Keratinocyte (primary cell): Measurements from ENCODE around the gene SEPTIN14. TPM values are rescaled to one million over a fixed set of nuclear protein-coding genes. Genes with fewer than 3 reads are reported as not detected.
"Not testable (repeated sequence)": the region's sequence is repeated elsewhere in the genome, so short reads cannot be mapped to it uniquely, and the experiment has no call there.

Experiments
- DNase-seq: peaks from one replicate; pipeline ENCODE4 v3.0.0-alpha.2; 2011; ENCODE audit warnings: low read depth, missing footprints, low spot score
- FAIRE-seq: peaks from 2 replicates; lab custom pipeline; 2011; peaks lifted over from hg19 to GRCh38; lab: Jason Lieb, UNC
- H2AFZ ChIP-seq: 2 replicates; pipeline ENCODE4 v1.6.0; 2012; ENCODE audit warnings: low read length, control low read depth, inconsistent platforms; ENCODE audit not compliant: control insufficient read depth
- H3K27ac ChIP-seq: 2 replicates; pipeline ENCODE4 v1.5.1; 2011; ENCODE audit warnings: low read length; ENCODE audit not compliant: control insufficient read depth, insufficient read depth
- H3K27me3 ChIP-seq: 3 replicates; pipeline ENCODE4 v1.6.0; 2011; ENCODE audit warnings: low read length; ENCODE audit not compliant: control insufficient read depth, insufficient read depth; ENCODE audit errors: extremely low read depth
- H3K36me3 ChIP-seq, 2 experiments: 2 replicates in 1 of 2; 3 replicates in 1 of 2; pipeline ENCODE4 v1.5.1; 2011; ENCODE audit warnings: low read length in 2 of 2, mild to moderate bottlenecking in 1 of 2; ENCODE audit not compliant: control insufficient read depth in 2 of 2, insufficient read depth in 2 of 2; ENCODE audit errors: extremely low read depth in 1 of 2
- H3K4me1 ChIP-seq: 3 replicates; pipeline ENCODE4 v1.5.1; 2011; ENCODE audit warnings: low read length; ENCODE audit not compliant: control insufficient read depth, insufficient read depth; ENCODE audit errors: extremely low read depth
- H3K4me2 ChIP-seq: 3 replicates; pipeline ENCODE4 v1.6.0; 2011; ENCODE audit warnings: low read depth, low read length; ENCODE audit not compliant: control insufficient read depth, insufficient read depth; ENCODE audit errors: extremely low read depth
- H3K4me3 ChIP-seq, 3 experiments: fragments of 200-600 bp in 1 of 3; sonication (generic) in 1 of 3; 2 replicates in 2 of 3; 3 replicates in 1 of 3; pipeline ENCODE4 v1.5.1; 2011 to 2016; ENCODE audit warnings: low read length in 3 of 3, mild to moderate bottlenecking in 3 of 3, control low read depth in 2 of 3, inconsistent platforms in 1 of 3, low read depth in 1 of 3, mixed read lengths in 1 of 3, mixed run types in 1 of 3, moderate library complexity in 1 of 3; ENCODE audit not compliant: control insufficient read depth in 2 of 3, insufficient read depth in 2 of 3; ENCODE audit errors: extremely low read depth in 1 of 3
- H3K79me2 ChIP-seq: 2 replicates; pipeline ENCODE4 v1.6.0; 2012; ENCODE audit warnings: low read length; ENCODE audit not compliant: control insufficient read depth, insufficient read depth
- H3K9ac ChIP-seq: 3 replicates; pipeline ENCODE4 v1.6.0; 2011; ENCODE audit warnings: low read length; ENCODE audit not compliant: control insufficient read depth, insufficient read depth; ENCODE audit errors: extremely low read depth
- H3K9me1 ChIP-seq: 3 replicates; pipeline ENCODE4 v1.6.0; 2011; ENCODE audit warnings: low read length; ENCODE audit not compliant: control insufficient read depth, insufficient read depth; ENCODE audit errors: extremely low read depth
- H3K9me3 ChIP-seq: 2 replicates; pipeline ENCODE4 v1.5.1; 2012; ENCODE audit warnings: low read depth, low read length; ENCODE audit not compliant: control insufficient read depth
- H4K20me1 ChIP-seq: 3 replicates; pipeline ENCODE4 v1.6.0; 2011; ENCODE audit warnings: low read length; ENCODE audit not compliant: control insufficient read depth, insufficient read depth; ENCODE audit errors: extremely low read depth
- EZH2 ChIP-seq: IDR thresholded peaks from one replicate; pipeline ENCODE4 v1.6.1; 2012; ENCODE audit warnings: inconsistent platforms, mild to moderate bottlenecking, low read length, moderate library complexity
- dilution Hi-C: fragments of 300-500 bp; cut with MboI; formaldehyde crosslinking; loops from one replicate; pipeline ENCODE4 v1.7.0; 2020; ENCODE audit warnings: low sequenced_read_pairs; ENCODE audit not compliant: extremely low pct_ligation_motif_present
- polyA minus RNA-seq, 3 experiments: library from RNA; depleted of rRNA, polyadenylated mRNA; stranded (reverse); fragments of >200 nt; gene quantifications; 1 replicate in 1 of 3; 2 replicates in 1 of 3; 3 replicates in 1 of 3; pipeline ENCODE4 v1.2.3, GENCODE V29; 2011
- polyA plus RNA-seq, 5 experiments: library from polyadenylated mRNA; depleted of rRNA in 3 of 5; stranded (reverse) in 3 of 5; stranded (forward) in 1 of 5; unstranded in 1 of 5; fragments of >200 nt; gene quantifications; 1 replicate in 1 of 5; 2 replicates in 3 of 5; 3 replicates in 1 of 5; pipeline versions ENCODE4 v1.2.1 to v1.2.3, GENCODE V29; 2011 to 2012; ENCODE audit warnings: missing spikeins in 2 of 5, low read depth in 1 of 5, low replicate concordance in 1 of 5
- TF ChIP-seq, protein P1 (sequence below), 3 experiments: IDR thresholded peaks in 1 of 3; conservative IDR thresholded peaks in 1 of 3; optimal IDR thresholded peaks in 1 of 3; 2 replicates in 2 of 3; 3 replicates in 1 of 3; pipeline versions ENCODE3 to v1.5.1; 2011; ENCODE audit warnings: low read length in 3 of 3, mild to moderate bottlenecking in 3 of 3, moderate library complexity in 2 of 3, control low read depth in 1 of 3, inconsistent platforms in 1 of 3; ENCODE audit not compliant: insufficient read depth in 2 of 3; ENCODE audit errors: extremely low read depth in 1 of 3

The SEPTIN14 gene
- not detected in 3 replicates for polyA plus RNA-seq
- polyA plus RNA-seq (2011; ENCODE audit: low read depth), result not detected
- not detected in 2 replicates for polyA plus RNA-seq (2011; cell fraction: cytosol; rRNA removed)
- polyA plus RNA-seq (2011; cell fraction: nucleus; rRNA removed), result not detected in 2 replicates
- not detected in 2 replicates for polyA plus RNA-seq (2012; ENCODE audit: low replicate concordance)
- polyA minus RNA-seq, result not detected in 3 replicates
- not detected for polyA minus RNA-seq (2011; cell fraction: cytosol; rRNA and poly(A)+ RNA removed)
- not detected in 2 replicates for polyA minus RNA-seq (2011; cell fraction: nucleus; rRNA and poly(A)+ RNA removed)

DNA sequence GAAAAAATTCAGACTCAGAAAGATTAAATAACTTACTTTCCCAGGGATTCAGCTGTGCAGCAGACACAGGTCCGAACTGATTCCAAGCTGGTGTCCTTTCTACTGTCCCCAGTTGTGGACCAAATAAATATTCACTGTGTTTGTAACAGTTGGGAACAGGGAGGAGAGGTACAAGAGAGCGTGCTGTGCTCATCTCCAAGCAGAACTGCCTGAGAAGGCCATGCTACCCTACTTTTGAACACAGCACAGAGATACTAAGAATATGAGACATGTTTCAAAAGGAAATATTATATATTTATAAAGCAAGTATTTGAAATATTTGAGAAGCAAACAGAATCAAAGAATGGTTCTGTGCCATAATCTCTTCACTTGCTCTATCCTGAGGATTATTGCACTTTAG is at the start of gene SEPTIN14:
TSS of gene SEPTIN14 (minus strand) at position 101 of the 400 bp plus-strand sequence. CDS start 756 bp downstream, outside the sequence.
- H3K27me3 ChIP-seq, H3K4me2 ChIP-seq, H3K27ac ChIP-seq, H4K20me1 ChIP-seq, FAIRE-seq, H3K4me1 ChIP-seq, H3K4me3 ChIP-seq, H3K9me1 ChIP-seq, H3K9ac ChIP-seq, H2AFZ ChIP-seq, H3K9me3 ChIP-seq, H3K79me2 ChIP-seq, H3K36me3 ChIP-seq, dilution Hi-C loops, DNase-seq: not testable (repeated sequence)

DNA sequence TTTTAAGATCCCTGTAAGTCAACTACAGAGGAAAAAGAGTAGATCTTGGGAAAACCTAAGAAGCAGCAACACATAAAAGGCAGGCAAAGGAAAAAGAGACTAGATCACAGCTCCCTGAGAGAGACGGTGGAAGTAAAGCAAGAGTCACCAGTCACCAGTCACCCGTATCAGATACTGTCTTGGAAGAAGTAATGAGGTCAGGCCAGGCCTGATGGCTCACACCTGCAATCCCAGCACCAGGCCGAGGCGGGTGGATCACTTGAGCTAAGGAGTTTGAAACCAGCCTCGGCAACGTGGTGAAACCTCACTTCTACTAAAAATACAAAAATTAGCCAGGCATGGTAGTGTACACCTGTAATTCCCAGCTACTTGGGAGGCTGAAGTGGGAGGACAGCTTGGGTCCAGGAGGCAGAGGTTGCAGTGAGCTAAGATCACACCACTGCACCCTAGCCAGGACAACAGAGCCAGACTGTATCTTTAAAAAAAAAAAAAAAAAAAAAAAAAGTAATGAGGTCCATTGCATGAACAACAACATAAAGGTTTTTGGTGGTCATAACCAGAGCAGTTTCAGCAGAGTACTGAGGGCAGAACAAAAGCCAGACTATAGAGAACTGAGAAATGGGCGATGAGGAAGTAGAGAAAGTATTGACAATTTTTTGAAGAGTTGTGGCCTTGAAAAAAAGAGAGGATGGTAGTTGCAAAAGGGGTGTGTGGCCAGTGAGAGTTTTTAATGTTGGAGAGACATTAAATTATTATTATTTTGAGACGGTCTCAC is 41.6 kb upstream of the SEPTIN14 start:
- FAIRE-seq, result no peak
- no peaks in the 10 kb centered on the region for H3K36me3 ChIP-seq
- dilution Hi-C loops, result no loop called here
- H3K27ac ChIP-seq, result no peak overlapping the region
- no peak for DNase-seq
- H2AFZ ChIP-seq, result no peak overlapping the region
- no peaks in the 10 kb centered on the region for H3K9me3 ChIP-seq
- no peak overlapping the region for H3K4me2 ChIP-seq
- no peaks in the 10 kb centered on the region for H4K20me1 ChIP-seq
- no peak overlapping the region for H3K9ac ChIP-seq
- no peaks in the 10 kb centered on the region for H3K27me3 ChIP-seq
- no peaks in the 10 kb centered on the region for H3K4me1 ChIP-seq
- no peak overlapping the region for H3K4me3 ChIP-seq
- no peak for TF ChIP-seq EZH2
- TF ChIP-seq, protein P1, sequence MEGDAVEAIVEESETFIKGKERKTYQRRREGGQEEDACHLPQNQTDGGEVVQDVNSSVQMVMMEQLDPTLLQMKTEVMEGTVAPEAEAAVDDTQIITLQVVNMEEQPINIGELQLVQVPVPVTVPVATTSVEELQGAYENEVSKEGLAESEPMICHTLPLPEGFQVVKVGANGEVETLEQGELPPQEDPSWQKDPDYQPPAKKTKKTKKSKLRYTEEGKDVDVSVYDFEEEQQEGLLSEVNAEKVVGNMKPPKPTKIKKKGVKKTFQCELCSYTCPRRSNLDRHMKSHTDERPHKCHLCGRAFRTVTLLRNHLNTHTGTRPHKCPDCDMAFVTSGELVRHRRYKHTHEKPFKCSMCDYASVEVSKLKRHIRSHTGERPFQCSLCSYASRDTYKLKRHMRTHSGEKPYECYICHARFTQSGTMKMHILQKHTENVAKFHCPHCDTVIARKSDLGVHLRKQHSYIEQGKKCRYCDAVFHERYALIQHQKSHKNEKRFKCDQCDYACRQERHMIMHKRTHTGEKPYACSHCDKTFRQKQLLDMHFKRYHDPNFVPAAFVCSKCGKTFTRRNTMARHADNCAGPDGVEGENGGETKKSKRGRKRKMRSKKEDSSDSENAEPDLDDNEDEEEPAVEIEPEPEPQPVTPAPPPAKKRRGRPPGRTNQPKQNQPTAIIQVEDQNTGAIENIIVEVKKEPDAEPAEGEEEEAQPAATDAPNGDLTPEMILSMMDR (optimal IDR thresholded peaks at IDR 0.05 in 1 of 3, IDR thresholded peaks at IDR 0.05 in 1 of 3, conservative IDR thresholded peaks at IDR 0.05 in 1 of 3; ENCODE audit: extremely low read depth in 1 of 3, insufficient read depth in 2 of 3, low read length in 3 of 3), result no peak
- H3K9me1 ChIP-seq, result no peaks in the 10 kb centered on the region
- no peaks in the 10 kb centered on the region for H3K79me2 ChIP-seq

DNA sequence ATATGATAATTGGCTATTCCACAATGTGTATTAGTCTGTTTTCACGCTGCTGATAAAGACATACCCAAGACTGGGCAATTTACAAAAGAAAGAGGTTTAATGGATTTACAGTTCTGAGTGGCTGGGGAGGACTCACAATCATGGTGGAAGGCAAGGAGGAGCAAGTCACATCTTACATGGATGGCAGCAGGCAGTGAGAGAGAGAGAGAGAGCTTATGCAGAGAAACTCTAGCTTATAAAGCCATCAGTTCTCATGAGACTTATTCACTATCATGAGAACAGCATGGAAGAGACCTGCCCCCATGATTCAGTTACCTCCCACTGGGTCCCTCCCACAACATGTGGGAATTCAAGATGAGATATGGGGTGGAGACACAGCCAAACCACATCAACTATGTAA is 38.5 kb upstream of the SEPTIN14 start:
- dilution Hi-C loops, H3K9me3 ChIP-seq, H3K4me2 ChIP-seq, H4K20me1 ChIP-seq, H3K9me1 ChIP-seq, H3K36me3 ChIP-seq, DNase-seq, H3K79me2 ChIP-seq, H3K4me3 ChIP-seq, H3K27me3 ChIP-seq, H3K4me1 ChIP-seq, H2AFZ ChIP-seq, FAIRE-seq, H3K27ac ChIP-seq, H3K9ac ChIP-seq: not testable (repeated sequence)
